Prostate gland (tissue), 2 donors: Measurements from ENCODE around the gene TK1.

ENCODE experiments used
- POLR2A ChIP-seq: fragments of 450-650 bp; IDR thresholded peaks from one replicate; pipeline ENCODE4 v1.6.1; 2016; ENCODE audit warnings: antibody characterized with exemption, mild to moderate bottlenecking
- TF ChIP-seq, protein P1 (sequence below), 4 experiments: fragments of 200-600 bp in 2 of 4; fragments of 450-650 bp in 2 of 4; sonication (generic) in 2 of 4; IDR thresholded peaks; 1 replicate in 3 of 4; 2 replicates in 1 of 4; pipeline ENCODE4 v1.5.1; 2016 to 2019; ENCODE audit warnings: antibody characterized with exemption in 4 of 4, mild to moderate bottlenecking in 2 of 4, moderate library complexity in 2 of 4

DNA sequence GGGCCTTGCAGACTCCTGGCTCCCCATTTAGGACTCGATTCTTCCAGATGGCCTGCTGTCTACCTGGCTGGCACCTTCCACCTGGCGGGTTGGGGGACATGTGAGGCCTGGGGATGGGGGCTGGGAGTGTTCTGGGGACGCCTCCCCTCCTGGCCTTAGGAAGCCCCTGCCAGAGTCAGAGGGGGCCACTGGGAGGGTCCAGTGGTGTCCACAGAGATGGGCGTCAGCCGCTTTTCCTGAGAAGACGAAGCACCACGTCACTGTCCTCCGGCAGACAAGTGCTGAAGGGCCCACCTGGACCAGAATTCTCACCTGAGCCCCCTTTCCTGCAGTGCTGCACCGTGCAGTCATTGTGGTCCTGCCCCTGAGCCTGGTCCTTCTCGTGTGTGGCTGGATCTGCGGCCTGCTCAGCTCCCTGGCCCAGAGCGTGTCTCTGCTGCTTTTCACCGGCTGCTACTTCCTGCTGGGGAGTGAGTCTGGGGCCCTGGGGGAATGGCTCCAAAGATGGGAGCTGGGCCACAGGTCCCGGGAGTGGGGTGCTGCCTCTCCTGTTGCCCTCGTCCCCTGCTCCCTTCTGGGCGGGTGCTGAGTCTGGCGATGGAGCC lies 47.5 kb upstream of the TK1 start:
- TF ChIP-seq, protein P1, sequence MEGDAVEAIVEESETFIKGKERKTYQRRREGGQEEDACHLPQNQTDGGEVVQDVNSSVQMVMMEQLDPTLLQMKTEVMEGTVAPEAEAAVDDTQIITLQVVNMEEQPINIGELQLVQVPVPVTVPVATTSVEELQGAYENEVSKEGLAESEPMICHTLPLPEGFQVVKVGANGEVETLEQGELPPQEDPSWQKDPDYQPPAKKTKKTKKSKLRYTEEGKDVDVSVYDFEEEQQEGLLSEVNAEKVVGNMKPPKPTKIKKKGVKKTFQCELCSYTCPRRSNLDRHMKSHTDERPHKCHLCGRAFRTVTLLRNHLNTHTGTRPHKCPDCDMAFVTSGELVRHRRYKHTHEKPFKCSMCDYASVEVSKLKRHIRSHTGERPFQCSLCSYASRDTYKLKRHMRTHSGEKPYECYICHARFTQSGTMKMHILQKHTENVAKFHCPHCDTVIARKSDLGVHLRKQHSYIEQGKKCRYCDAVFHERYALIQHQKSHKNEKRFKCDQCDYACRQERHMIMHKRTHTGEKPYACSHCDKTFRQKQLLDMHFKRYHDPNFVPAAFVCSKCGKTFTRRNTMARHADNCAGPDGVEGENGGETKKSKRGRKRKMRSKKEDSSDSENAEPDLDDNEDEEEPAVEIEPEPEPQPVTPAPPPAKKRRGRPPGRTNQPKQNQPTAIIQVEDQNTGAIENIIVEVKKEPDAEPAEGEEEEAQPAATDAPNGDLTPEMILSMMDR (IDR thresholded peaks at IDR 0.05), result no peak
- no peak for TF ChIP-seq POLR2A
